CD4-positive, alpha-beta T cell treated with Interleukin-1 beta for 1 hour (primary cell): ENCODE results near the gene ABLIM2.
"Not testable (repeated sequence)": the region's sequence is repeated elsewhere in the genome, so short reads cannot be mapped to it uniquely, and the experiment has no call there.

Experiments
- DNase-seq, 2 donors: peaks; one replicate each; pipeline ENCODE4 v3.0.0-alpha.2; 2020 to 2022

Gene ABLIM2

DNA sequence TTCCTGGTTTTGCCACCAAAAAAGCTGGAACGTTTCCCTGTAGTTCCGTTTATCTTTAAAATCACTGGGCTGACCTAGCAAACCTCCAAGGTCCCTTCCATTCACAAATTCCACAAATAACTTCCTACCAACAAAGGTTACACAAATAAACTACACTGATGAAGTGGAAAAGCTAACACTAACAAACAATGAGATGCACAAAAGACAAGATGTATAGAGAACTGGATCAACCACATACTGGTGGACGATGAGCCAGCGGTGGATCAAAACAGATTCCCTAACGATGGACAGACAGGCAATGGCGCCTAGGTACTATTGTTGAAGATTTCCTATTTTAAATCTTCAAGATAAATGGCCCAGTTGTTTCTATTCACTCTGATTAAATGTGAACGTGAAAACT, 234.4 kb downstream of the ABLIM2 start:
- no peak for DNase-seq

DNA sequence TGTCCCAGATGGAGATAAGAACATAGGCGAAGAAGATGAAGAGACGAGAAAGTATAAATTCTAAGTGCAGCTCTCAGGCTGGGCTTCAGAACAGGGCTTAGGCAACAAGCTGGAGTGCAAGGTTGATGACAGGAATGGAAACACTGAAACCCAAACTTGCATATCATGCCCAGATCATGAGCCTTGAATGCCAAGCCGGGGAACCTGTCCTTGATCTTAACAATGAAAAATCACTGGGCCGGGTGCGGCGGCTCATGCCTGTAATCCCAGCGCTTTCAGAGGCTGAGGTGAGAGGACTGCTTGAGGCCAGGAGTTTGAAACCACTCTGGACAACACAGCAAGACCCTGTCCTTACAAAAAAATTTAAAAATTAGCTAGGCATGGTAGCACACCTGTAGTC, 236.1 kb downstream of the ABLIM2 start:
- DNase-seq = no peak

- DNase-seq = no peak
Observed at GRCh38 chr4:7918981-7919380, 239.6 kb downstream of the ABLIM2 start.

GRCh38 chr4:7918187-7918586, 240.4 kb downstream of the ABLIM2 start:
- DNase-seq = not testable (repeated sequence)

GRCh38 chr4:7917669-7918068, 240.9 kb downstream of the ABLIM2 start:
- DNase-seq = no peak

DNA sequence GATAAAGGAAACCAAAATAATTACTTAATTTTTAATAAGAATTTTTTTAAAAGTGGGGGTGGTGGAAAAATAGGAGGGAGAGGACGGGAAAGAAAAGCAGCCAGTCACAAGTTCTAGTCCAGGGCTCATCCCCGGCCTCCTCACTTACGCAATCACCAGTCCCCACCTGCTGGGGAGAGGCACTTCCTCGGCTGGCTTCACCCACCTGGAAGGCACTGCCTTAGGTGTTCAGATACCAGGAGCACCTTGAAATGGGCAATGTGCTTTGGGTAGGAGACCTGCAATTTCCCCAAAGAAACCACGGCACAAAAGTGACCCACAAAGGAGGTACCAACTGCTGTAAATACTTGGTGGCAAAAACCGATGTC, 242.8 kb downstream of the ABLIM2 start:
- DNase-seq = no peak
